Forelimb muscle (tissue), 1 donor: ENCODE results near the gene PCCA. TPM values are rescaled to one million over a fixed set of nuclear protein-coding genes. Genes with fewer than 3 reads are reported as not detected.
"Not testable (repeated sequence)": the region's sequence is repeated elsewhere in the genome, so short reads cannot be mapped to it uniquely, and the experiment has no call there.

ENCODE experiments used
- DNase-seq: peaks from one replicate; pipeline ENCODE4 v3.0.0-alpha.2; 2013; ENCODE audit warnings: low read depth
- polyA plus RNA-seq: library from polyadenylated mRNA; unstranded; fragments of 120-200 nt; gene quantifications from one replicate; pipeline ENCODE4 v1.2.1, GENCODE V29; 2013; ENCODE audit not compliant: insufficient read length

PCCA gene
- polyA plus RNA-seq, 1 donor = 38.2 TPM

DNA sequence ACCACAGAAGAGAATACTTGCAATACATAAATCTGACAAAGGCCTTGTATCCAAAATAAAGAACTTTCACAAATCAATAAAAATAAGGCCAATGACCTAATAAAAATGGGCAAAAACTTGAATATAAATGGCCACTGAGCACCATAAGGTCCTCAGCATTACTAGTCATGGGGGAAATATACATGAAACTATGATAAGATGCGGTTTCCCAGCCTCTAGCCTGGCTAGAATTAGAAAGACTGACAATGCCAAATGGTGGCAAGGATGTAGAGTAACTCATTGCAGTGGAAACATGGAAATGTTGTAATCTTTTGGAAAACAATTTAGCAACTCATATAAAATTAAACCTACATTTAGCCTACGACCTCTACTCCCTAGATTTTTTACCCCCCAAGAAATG lies 272.6 kb downstream of the PCCA start:
- no peak for DNase-seq

DNA sequence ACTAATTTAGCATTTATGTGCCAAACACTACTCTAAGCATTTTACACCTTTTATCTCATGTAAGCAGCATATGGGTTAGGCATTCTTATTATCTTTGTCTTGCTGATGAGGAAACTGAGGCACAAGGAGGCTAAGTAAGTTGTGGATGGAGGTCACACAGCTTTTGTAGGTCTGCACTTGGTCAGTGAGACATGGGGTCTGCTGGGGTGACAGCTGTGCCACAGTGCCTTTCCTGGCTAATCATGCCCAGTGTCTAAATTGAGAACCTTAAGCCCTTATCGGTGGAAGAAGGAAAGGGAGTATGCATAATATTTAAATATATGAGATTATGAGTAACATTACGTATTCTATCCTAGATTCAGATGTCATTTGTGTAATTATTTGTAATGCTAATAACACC lies 273.5 kb downstream of the PCCA start:
- DNase-seq = no peak

DNA sequence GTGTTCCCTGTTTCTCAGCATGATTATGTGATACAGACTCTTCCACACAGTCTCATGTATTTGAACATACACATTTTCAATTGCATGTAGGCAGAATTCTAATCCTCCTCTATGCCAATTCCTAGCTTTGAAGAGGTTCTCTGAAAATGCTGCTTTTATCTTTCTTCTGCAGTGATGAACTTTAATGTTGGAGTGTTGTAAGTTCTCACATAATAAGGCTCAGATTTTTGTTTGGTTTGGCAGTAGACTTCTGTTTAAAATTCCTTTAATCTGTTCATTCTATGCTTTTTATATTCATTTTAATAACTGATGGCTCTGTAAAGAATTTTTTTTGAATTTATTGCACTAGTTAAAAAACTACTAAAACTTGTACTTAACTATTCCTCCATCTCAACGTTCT lies 273.9 kb downstream of the PCCA start:
- DNase-seq = no peak

DNA sequence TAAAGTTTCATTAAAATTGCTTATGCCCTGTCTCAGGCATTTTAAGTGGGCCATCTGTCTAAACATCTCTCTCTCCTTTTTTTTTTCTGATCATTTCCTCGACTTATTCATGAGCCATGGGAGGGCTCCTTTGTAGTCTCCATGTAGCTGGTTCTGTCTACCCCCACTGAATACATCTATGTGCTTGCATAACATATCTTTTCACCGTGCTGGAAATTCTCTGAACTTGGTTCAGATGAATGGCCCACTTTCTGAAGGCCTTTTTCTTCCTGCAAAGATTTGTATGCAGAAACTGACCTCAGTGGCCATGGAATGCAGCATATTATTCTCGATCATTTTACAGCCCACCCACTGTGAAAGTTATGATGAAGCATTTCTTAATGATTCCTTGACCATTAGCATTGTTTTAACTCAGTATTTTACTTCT lies 274.4 kb downstream of the PCCA start:
- no peak for DNase-seq

DNA sequence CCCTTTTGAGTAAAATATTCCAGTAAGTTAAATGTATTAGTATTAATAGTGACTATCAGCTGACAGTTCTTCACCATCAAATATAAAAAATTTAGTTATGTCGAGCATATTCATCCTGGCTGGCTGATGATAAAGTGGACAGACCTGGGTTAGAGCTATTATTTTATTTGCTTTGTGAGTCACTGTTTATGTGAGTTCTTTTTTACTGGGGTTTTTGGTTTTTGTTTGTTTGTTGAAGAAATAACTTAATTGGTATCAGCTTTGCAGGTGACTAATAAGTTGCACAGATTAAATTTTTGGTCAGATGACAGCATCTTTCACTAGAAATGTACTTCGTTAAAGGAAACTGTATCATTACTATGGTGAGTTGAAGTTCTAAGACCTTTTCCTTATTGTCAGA lies 275.0 kb downstream of the PCCA start:
- no peak for DNase-seq

DNA sequence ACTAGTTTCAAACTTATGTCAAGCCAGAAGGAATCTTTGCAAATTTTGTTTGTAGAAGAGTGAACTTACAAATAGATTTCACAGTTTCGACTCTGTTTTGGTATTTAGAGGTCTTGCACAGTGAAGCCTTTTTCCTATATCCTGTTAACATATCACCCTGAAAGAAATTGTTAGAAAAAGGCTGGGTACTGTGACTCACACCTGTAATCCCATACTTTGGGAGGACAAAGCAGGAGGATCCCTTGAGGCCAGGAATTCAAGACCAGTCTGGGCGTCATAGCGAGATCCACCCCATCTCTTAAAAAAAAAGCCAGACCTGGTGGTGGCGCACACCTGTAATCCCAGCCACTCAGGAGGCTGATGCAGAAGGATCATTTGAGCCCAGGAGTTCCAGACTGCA lies 275.7 kb downstream of the PCCA start:
- DNase-seq = no peak

DNA sequence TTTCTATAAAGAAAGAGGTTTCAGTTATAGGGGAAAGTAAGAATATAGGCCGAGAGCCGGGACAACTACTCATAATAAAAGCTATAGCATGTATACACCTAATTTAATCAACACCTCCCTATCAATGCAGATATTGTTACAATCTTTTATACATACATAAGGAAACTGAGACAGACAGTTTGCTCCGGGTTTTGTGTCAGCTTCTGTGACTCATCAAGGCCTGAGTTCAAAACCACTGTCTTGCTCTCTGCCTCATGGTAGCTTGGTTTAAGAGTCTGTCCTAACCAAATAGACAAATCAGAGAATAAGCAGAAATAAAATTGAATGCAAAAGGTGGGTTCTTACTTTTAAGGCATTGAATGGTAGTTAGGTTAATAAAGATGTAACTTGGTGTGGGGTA lies 276.8 kb downstream of the PCCA start:
- no peak for DNase-seq

DNA sequence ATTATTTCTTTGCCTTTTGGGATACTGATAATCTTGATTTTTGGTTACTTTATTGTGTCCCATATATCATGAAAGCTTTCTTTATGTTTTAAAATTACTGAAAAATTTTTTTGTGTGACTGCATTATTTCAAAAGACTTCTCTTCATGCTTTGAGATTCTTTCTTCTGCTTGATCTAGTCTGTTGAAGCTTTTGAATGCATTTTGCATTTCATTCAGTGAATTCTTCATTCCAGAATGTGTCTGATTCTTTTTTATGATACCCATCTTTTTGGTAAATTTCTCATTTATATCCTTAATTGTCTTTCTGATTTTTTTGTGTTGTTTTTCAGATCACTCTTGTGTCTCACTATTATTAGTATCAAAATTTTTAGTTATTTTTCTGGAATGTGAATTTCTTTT lies 289.6 kb downstream of the PCCA start:
- DNase-seq = no peak

DNA sequence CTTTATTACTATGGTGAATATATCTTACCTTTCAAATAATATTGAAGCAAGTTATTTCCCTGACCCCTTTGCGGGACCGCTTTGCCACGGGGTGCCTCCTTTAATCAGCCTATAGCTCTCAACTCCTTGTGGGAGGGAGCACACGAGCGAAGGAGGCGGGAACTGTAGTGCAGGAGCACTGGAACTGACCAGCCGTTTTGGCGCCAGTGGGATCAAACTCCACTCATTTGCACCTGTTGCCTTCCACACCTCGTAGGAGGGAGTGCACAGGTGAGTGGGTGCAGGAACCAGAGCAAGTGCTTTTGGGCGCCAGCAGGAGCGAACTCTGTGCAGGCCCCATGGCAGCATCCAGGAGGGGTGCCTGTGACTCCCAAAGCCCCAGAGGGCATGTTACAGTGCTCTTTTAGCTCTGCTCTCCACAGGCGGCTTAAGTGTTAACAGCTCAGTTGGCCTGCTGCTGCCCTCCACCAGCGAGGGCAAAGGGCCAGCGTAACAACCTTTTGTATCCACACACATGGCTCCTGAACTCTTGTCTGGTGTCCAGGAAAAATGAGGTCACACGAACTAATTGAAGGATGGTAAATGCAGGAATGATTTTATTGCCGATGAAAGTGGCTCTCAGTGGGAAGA lies 292.8 kb downstream of the PCCA start:
- no peak for DNase-seq

DNA sequence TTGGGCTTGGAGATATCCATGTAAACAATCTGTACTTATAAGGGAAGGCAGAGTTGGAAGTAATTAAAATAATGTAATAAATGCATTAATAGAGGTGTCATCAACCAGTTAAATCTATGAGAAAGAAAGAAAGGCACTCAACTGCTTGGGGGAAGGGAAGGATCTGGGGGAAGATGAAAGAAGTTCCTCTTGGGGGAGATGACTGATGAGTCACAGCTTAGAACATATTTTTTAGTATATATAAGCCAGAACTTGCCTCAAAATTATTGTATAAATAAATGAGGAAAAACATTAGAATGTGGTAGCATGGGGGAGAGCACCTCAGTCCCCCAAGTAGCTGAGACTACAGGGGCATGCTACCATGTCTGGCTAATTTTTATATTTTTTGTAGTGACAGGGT lies 293.9 kb downstream of the PCCA start:
- DNase-seq = no peak

DNA sequence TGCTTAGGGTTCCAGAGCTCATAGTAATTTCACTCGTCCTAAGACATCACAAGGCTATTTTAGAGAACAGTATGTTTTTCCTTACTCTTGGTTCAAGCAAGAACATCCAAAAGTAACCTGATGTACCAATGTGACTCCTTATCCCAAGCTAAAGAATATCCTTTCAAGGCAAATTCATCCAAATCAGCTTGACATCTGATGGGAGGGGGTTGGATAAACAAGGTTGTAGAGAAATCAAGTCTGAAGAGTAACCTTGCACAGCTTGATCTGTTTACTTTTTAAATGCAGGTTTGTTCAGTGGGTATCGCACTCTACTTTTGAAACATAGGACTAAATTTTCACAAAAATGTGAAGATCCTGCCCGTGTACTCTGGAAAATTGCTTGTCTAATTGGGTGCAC lies 298.5 kb downstream of the PCCA start:
- DNase-seq = no peak

DNA sequence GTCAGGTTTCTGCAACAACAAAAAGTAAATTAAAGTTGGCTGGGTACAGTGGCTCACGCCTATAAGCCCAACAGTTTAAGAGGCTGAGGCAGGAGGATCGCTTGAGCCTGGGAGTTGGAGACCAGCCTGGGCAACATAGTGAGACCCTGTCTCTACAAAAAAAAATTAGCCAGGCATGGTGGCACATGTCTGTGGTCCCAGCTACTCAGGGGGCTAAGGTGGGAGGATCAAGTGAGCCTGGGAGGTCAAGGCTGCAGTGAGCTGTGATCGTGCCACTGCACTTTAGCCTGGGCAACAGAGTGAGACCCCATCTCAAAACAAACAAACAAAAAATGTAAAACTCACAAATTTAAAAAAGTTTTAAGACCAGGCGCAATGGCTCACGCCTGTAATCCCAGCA lies 299.3 kb downstream of the PCCA start:
- DNase-seq = not testable (repeated sequence)

DNA sequence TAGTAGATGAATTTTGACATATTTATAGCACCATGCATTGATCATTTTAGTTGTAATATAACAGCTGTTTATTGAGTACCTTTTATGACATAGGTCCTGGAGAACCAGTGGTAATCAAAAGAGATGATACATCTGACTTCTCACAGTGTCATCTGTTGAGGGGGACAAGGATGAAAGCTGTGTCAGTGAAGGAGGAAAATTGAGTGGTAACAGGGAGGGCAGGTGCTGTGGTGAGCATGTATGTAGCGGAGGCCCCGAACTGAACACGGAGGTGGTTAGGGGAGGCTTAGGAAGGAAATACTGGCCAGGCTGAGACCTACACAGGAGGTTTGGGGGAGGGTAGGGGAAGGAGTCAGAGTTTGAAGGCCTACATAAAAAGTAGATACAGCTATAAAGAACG lies 300.0 kb downstream of the PCCA start:
- no peak for DNase-seq

DNA sequence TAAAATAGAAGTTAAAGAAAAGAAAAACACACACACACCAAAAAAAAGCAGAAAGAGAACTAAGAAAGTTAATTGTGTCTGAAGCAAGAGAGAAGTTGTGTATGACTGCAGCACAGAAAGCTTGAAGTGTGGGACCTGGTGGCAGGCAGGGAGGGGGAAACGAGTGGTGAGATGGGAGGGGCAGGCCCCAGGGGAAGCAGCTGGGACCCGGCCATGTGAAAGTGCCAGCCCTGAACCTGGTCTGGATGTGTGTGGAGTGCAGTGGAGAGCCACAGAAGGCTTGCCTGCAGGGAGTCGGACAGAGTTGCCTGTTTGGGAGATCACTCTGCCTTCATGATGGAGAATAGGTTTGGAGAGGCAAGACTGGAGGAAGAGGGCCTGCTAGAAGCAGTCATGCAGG lies 300.7 kb downstream of the PCCA start:
- DNase-seq = no peak

DNA sequence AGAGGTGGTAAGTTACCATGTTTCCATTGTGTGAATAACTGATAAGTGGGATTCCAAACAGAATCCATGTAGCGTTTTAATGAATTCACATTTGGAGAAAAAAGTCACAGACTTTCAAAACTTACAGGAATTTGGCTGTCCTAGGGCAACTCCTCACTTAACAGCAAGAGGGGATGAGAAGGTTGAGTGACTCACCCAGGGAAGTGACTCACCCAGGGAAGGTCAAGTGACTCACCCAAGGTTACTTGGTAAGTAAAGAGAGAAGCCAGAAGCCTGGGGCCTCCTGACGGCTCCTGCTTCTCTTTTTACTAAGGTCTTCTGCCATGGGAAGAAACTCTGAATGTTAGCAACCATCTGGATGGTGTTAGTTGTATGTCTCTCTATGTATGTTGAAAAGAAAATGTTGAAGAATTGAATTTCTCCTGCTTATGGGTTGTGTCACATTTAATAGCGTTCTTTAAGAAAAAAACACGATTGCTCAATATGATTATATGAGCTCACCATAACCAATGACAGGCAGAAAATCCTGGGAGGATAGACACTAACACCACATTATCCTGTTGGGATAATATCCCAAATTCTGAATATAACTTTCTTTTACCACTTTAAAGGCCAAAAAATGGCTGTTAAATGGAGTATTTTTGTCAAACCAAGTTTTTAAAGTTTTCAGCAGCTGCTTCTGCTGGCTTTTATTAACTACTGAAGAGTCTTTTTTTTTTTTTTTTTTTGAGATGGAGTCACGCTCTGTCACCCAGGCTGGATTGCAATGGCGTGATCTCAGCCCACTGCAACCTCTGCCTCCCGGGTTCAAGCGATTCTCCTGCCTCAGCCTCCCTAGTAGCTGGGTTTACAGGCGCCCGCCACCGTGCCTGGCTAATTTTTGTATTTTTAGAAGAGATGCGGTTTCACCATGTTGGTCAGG lies 304.1 kb downstream of the PCCA start:
- peak; percentile 22 for DNase-seq

DNA sequence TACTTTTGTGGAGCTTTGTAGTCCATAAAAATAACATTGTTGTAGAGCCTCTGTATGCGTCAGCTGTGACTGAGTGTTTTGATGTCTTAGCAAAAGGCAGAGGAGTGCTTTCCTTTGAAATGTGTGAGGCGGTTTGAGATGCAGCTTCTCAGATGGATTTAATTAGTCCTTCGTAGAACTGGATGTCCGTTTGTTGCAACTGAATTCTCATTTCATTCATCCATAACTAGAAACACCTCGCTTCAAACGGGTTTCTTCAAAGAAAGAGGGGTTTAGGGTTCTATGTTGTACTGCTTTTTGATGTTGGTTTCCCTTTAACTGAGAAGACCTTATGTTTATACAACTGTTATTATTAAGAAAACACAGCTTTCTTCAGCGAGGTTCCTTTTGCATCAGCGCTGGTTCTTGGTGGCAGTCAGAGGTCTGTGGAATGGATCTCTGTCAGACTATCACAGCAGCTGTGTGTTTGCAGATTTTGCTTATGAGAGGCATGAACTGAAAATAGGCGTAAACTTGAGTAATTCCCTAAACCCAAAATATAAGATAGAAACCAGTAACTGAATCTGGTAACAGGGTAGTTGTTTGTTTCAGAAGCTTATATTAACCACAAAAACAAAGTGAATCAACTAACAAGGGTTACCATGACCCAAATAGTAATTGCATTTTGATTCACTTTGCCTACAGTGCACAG lies 305.3 kb downstream of the PCCA start:
- DNase-seq = no peak

DNA sequence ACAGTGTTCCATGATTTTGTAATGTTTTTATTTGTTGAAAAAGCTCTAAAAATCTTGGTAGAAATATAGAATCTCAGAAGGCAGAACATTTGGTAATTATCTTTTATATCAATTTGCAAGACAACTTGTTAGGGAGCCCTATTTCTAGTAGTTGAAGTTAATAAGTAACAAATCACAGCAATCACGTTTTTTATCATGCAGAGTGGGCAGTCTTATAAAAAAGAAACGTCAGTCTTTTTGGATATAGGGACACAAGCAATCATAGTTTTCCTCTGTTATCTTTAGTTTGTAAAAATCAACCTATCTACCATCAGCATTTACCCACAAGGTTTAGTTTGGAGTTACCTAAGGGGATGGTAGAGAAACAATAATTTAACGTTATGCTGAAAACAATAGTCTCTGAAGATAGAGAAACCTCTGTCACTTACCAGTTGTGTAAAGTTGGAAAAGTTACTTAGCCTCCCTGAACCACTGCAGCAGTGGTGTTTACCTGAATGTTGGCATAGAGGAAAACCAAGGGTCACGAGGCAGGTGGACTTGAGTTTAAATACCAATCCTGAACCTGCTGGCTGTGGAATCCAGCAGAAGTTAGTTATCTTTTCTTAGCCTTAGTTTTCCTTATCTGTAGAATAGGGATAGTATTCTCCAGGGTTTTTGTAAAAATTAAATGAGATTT lies 306.9 kb downstream of the PCCA start:
- no peak for DNase-seq

DNA sequence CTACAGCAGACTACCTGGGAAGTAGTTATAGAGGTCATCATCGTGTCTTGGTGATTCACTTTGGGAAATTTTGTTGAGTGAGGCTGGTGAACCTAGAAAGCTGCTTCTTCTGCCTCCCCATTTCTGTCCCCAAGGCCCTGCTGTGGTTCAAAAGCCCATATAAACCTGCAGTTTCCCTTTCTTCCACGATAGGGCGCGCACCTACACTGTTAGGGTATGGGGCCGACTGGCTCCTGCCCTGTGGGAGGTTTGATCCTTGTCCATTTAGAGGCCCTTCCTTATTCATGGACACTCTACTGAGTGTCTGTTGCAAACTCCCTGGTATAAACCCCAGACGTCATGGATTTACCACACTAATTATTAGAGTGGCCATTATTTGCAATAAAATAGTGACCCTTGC lies 307.9 kb downstream of the PCCA start:
- no peak for DNase-seq

DNA sequence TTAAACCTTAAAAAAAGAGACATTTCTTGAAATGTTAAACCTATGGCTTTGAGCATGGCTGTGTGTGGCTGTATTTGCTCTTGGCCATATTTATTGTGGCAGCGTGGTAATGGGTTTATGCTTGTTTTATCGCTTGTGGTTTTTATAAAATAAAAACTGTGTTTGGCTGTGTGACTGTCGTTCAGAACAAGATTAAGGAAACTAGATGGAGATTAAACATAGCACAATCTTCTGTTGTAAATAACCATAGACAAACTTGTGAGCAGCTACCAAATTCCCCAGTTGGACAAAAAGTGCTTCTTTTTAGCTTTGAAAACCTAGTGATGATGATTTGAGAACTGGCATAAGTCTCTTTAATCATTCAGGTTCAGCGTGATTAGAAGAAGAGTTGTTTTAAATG lies 308.7 kb downstream of the PCCA start:
- no peak for DNase-seq

DNA sequence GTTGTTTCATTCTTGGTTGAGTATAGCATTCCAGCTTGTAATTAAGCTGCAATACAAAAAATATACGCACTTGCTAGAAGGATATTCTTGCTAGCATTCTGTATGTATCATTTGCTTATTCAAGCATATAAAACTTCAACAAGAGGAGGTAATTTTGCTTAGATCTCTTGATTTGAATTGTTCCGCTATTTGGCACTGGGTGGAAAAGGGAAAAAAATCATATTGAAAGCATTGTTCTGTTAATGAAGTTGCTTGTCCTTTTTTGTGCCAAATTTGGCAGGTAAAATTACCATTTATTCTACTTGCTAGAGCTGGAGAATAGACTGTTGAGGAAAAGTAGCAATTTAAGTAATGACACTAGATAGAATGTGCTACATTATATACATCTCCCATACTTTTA lies 309.5 kb downstream of the PCCA start:
- DNase-seq = no peak

DNA sequence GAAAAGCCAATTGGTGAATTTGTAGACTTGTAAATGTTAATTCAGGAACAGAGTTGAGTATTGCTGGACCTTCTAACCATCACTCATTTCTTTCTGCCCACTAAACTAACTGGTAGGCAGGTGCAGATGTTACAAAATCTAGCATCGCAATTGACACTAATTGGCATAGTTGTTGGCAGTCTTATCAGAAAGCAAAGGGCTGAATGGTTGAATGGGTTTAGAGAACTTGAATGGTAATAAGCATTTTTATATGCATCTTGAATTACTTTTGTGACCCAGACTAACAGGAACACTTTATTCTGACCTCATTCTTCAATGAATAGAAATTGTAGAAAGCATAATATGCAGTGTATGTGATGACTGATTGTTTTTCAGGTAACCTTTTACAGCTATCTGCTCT lies 310.6 kb downstream of the PCCA start:
- DNase-seq = no peak

DNA sequence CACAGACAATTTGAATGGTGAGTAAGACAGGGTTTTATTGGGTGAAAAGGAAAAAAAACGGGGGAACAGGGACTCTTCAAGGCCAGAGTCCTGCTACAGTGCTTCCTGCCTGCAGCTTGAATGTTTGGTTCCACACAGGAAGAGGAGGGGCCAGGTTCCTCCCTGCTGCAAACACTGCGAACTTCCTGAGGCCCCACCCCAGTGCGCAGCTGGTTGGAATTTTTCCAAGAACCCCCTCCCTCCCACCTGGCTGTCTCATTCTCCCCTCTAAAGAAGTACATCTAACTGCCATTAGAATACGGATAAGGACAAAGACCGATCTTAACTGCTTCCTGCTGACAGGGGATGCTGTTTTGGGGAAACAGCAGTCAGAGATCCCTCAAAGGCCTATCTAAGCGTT lies 314.8 kb downstream of the PCCA start:
- DNase-seq = no peak
